ENCODE measurements around the gene MYOG. TPM values are rescaled to one million over a fixed set of nuclear protein-coding genes. Genes with fewer than 3 reads are reported as not detected.

MYOG gene
- total RNA-seq, 3 donors from 2014 or later (not counting 1 experiment from before 2014, with no cell fraction given), result not detected

DNA sequence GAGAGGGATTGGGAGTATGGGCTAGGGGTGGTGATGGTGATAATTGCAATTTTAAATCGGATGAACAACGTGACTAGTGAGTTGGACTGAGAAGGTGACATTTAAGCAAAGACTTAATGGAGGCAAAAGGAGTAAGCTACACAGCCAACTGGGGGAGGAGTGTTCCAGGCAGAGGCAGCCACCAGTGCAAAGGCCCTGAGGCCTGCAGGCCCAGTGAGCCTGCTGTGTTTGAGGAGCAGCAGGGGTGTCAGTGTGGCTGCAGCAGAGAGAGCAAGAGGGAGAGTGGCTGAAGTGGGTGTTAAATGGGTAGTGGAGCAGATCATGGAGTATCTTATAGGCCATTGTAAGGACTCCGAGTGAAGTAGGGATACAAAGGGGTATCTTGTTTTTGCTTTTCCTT, 18.8 kb downstream of the MYOG start:
- Mint-ChIP-seq H3K27me3 (ENCODE audit: low read depth in 2 of 2) (peaks cover 0 to 2% of the 10 kb centered on the region in 2 donors), H3K27ac (no peak overlapping the region), H3K9me3 (no peaks in the 10 kb centered on the region), H3K4me3 (no peak overlapping the region), H3K4me1 (no peaks in the 10 kb centered on the region), H3K36me3 (no peaks in the 10 kb centered on the region)
- Histone ChIP-seq H3K27ac (ENCODE audit: low read length) (no peak overlapping the region), H3K9me3 (ENCODE audit: control insufficient read depth, insufficient read depth, low read length) (no peaks in the 10 kb centered on the region), H3K27me3 (ENCODE audit: control insufficient read depth, insufficient read depth, low read length) (no peaks in the 10 kb centered on the region), H3K4me1 (ENCODE audit: control insufficient read depth, insufficient read depth, low read length) (no peaks in the 10 kb centered on the region), H3K36me3 (ENCODE audit: control insufficient read depth, insufficient read depth, low read length) (no peaks in the 10 kb centered on the region), H3K4me3 (ENCODE audit: low read length) (no peak overlapping the region)
- intact Hi-C loops (cut with micrococcal nuclease), result no loop called here
- ATAC-seq, result no peak
- DNase-seq, result no peak
- TF ChIP-seq, protein P1, sequence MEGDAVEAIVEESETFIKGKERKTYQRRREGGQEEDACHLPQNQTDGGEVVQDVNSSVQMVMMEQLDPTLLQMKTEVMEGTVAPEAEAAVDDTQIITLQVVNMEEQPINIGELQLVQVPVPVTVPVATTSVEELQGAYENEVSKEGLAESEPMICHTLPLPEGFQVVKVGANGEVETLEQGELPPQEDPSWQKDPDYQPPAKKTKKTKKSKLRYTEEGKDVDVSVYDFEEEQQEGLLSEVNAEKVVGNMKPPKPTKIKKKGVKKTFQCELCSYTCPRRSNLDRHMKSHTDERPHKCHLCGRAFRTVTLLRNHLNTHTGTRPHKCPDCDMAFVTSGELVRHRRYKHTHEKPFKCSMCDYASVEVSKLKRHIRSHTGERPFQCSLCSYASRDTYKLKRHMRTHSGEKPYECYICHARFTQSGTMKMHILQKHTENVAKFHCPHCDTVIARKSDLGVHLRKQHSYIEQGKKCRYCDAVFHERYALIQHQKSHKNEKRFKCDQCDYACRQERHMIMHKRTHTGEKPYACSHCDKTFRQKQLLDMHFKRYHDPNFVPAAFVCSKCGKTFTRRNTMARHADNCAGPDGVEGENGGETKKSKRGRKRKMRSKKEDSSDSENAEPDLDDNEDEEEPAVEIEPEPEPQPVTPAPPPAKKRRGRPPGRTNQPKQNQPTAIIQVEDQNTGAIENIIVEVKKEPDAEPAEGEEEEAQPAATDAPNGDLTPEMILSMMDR (IDR thresholded peaks at IDR 0.05), result no peak
- WGBS (ENCODE audit: insufficient coverage), result 86% methylated on average over 3 of the region's 3 CpGs

DNA sequence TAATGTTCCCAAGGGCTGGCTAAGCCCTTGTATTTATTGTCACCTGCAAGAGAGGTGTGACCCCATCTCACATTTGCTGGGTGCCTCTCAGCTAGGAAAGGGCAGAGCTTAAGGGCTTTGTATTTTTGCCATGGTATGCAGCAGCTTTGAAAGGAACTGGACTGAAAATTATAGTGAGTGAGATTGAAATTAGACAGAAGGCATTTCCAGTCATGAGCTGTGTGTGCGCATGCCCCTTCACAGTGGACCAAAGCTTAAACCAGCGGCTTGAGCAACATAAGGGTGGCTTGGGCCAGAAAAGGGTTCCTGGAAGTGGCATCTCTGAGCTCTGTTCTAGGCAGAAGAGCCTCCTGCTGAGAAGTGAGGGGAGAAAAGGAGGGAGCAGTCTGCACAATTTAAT, 19.8 kb downstream of the MYOG start:
- Mint-ChIP-seq H3K36me3 (no peaks in the 10 kb centered on the region), H3K9me3 (no peaks in the 10 kb centered on the region), H3K4me3 (no peak overlapping the region), H3K27ac (no peak overlapping the region), H3K4me1 (no peaks in the 10 kb centered on the region), H3K27me3 (ENCODE audit: low read depth in 2 of 2) (peaks cover 0 to 2% of the 10 kb centered on the region in 2 donors)
- Histone ChIP-seq H3K27ac (ENCODE audit: low read length) (no peak overlapping the region), H3K36me3 (ENCODE audit: control insufficient read depth, insufficient read depth, low read length) (no peaks in the 10 kb centered on the region), H3K4me3 (ENCODE audit: low read length) (no peak overlapping the region), H3K27me3 (ENCODE audit: control insufficient read depth, insufficient read depth, low read length) (no peaks in the 10 kb centered on the region), H3K4me1 (ENCODE audit: control insufficient read depth, insufficient read depth, low read length) (no peaks in the 10 kb centered on the region), H3K9me3 (ENCODE audit: control insufficient read depth, insufficient read depth, low read length) (no peaks in the 10 kb centered on the region)
- no peak for ATAC-seq
- intact Hi-C loops (cut with micrococcal nuclease), result no loop called here
- DNase-seq, result no peak
- TF ChIP-seq, protein P1 (IDR thresholded peaks at IDR 0.05), result no peak
- WGBS (ENCODE audit: insufficient coverage), result 88% methylated on average over 2 of the region's 2 CpGs

DNA sequence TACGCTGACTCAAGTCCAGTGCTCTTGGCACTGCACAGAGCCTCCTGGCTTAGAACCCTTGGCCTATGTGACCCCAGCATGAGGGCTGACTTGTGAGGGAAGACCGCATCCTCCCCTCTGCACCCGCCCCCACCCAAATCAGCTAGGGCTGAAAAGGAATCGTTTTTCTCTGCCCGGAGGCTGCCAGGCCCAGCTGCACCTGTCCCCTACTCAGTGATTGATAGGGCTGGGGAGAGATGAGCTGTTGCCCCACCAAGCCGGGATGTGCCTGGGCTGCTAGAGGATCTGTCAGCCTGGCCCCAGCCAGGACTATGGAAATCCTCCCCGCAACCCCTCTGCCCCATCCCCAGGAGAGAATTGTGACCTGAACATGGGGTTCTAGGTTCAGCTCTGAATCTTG, 20.6 kb downstream of the MYOG start:
- Histone ChIP-seq H3K36me3 (ENCODE audit: control insufficient read depth, insufficient read depth, low read length) (no peaks in the 10 kb centered on the region), H3K9me3 (ENCODE audit: control insufficient read depth, insufficient read depth, low read length) (no peaks in the 10 kb centered on the region), H3K27me3 (ENCODE audit: control insufficient read depth, insufficient read depth, low read length) (no peaks in the 10 kb centered on the region), H3K27ac (ENCODE audit: low read length) (no peak overlapping the region), H3K4me1 (ENCODE audit: control insufficient read depth, insufficient read depth, low read length) (peaks cover under 1% of the 10 kb centered on the region), H3K4me3 (ENCODE audit: low read length) (no peak overlapping the region)
- TF ChIP-seq, protein P1 (IDR thresholded peaks at IDR 0.05), result no peak
- DNase-seq (no peak), ATAC-seq (no peak)
- Mint-ChIP-seq H3K4me3 (no peak overlapping the region), H3K4me1 (no peaks in the 10 kb centered on the region), H3K27ac (no peak overlapping the region), H3K9me3 (no peaks in the 10 kb centered on the region), H3K36me3 (no peaks in the 10 kb centered on the region), H3K27me3 (ENCODE audit: low read depth in 2 of 2) (peaks cover 0 to 2% of the 10 kb centered on the region in 2 donors)
- intact Hi-C loops (cut with micrococcal nuclease), result no loop called here
- WGBS (ENCODE audit: insufficient coverage), result 88% methylated on average over 5 of the region's 7 CpGs

DNA sequence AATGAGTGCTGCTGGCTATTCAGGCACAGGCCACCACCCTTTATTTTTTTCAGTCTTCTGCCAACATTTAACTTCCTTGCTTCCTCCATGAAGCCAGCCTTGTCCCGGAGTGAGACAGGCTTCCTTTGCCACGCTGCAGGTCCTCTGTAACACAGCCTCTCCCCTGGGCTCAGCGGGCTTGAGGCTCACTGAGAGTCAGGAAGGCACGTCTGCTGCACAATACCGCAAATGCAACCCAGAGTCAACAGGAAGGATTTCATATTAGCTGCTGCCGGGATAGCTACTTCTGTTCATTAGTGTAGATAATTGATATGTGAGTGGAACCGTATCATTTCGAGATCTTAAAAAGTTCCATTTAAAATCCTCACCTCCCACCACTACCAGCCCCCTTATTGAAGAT, 22.5 kb downstream of the MYOG start:
- H3K27me3 Mint-ChIP-seq (ENCODE audit: low read depth in 2 of 2), result peaks cover 0 to 4% of the 10 kb centered on the region in 2 donors
- H3K36me3 ChIP-seq (ENCODE audit: control insufficient read depth, insufficient read depth, low read length), result no peaks in the 10 kb centered on the region
- no peak overlapping the region for H3K4me3 Mint-ChIP-seq
- H3K9me3 Mint-ChIP-seq, result no peaks in the 10 kb centered on the region
- ATAC-seq, result no peak
- H3K9me3 ChIP-seq (ENCODE audit: control insufficient read depth, insufficient read depth, low read length), result no peaks in the 10 kb centered on the region
- TF ChIP-seq, protein P1 (IDR thresholded peaks at IDR 0.05), result no peak
- intact Hi-C loops (cut with micrococcal nuclease), result no loop called here
- WGBS (ENCODE audit: insufficient coverage), result 14% methylated on average over 6 of the region's 8 CpGs
- H3K27ac Mint-ChIP-seq, result no peak overlapping the region
- no peaks in the 10 kb centered on the region for H3K4me1 Mint-ChIP-seq
- H3K4me1 ChIP-seq (ENCODE audit: control insufficient read depth, insufficient read depth, low read length), result peaks cover 16% of the 10 kb centered on the region
- H3K4me3 ChIP-seq (ENCODE audit: low read length), result no peak overlapping the region
- no peaks in the 10 kb centered on the region for H3K27me3 ChIP-seq (ENCODE audit: control insufficient read depth, insufficient read depth, low read length)
- no peak for DNase-seq
- H3K27ac ChIP-seq (ENCODE audit: low read length), result no peak overlapping the region
- H3K36me3 Mint-ChIP-seq, result no peaks in the 10 kb centered on the region

All from natural killer cell (primary cell).